22Rv1 (cell line): ENCODE measurements around the gene PHYKPL.

Experiments
- H3K27ac ChIP-seq: fragments of 450-650 bp; 2 replicates; pipeline ENCODE4 v1.5.1; 2017
- ZFX ChIP-seq: fragments of 450-650 bp; IDR thresholded peaks from 2 replicates; pipeline ENCODE4 v1.6.1; 2017; ENCODE audit warnings: antibody characterized with exemption, borderline replicate concordance
- TF ChIP-seq, protein P1 (sequence below): fragments of 450-650 bp; IDR thresholded peaks from 2 replicates; pipeline ENCODE4 v1.5.1; 2017; ENCODE audit warnings: mild to moderate bottlenecking

The PHYKPL gene

DNA sequence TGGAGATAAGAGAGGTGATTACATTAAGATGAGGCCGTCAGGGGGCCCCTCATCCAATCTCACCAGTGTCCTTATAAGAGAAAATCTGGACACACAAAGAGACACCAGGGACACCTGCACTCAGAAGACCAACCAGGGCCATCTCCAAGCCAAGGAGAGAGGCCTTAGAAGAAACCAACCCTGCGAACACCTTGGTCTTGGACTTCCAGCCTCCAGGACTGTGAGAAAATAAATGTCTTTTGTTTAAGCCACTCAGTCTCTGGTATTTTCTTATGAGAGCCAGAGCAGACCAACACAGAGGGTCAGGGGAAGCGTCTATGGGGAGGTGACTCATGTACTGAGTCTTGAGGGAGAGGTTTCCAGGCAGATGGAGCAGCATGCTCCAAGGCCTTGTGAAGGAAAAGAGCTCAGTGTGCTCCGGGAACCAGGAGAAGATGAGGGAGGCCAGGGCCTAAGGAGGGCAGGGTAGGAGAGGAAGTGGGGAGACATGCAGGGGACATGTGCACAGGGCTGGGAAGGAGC is 5.4 kb downstream of the PHYKPL start:
- TF ChIP-seq, protein P1, sequence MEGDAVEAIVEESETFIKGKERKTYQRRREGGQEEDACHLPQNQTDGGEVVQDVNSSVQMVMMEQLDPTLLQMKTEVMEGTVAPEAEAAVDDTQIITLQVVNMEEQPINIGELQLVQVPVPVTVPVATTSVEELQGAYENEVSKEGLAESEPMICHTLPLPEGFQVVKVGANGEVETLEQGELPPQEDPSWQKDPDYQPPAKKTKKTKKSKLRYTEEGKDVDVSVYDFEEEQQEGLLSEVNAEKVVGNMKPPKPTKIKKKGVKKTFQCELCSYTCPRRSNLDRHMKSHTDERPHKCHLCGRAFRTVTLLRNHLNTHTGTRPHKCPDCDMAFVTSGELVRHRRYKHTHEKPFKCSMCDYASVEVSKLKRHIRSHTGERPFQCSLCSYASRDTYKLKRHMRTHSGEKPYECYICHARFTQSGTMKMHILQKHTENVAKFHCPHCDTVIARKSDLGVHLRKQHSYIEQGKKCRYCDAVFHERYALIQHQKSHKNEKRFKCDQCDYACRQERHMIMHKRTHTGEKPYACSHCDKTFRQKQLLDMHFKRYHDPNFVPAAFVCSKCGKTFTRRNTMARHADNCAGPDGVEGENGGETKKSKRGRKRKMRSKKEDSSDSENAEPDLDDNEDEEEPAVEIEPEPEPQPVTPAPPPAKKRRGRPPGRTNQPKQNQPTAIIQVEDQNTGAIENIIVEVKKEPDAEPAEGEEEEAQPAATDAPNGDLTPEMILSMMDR: no peak
- TF ChIP-seq ZFX: no peak
- no peak overlapping the region for H3K27ac ChIP-seq

DNA sequence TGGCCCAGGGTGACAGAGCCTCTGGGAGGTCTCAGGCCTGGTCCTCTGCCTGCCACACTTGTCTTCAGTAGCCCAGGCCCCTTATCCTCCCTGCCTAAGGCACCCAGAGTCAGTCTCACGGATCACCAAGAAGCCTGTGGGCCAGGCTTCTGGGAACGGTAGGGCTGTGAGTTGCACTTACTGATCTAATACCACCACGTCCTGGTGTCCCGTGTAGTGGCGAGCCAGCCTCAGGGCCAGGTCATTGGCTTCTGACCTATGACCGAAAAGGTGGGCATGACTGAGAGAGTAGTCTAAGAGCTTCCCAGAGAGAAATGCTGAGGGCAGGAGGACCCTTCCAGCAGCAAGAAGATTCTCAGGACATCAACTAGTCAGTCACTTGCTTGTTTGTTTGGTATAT is 7.4 kb downstream of the PHYKPL start:
- H3K27ac ChIP-seq: no peak overlapping the region

DNA sequence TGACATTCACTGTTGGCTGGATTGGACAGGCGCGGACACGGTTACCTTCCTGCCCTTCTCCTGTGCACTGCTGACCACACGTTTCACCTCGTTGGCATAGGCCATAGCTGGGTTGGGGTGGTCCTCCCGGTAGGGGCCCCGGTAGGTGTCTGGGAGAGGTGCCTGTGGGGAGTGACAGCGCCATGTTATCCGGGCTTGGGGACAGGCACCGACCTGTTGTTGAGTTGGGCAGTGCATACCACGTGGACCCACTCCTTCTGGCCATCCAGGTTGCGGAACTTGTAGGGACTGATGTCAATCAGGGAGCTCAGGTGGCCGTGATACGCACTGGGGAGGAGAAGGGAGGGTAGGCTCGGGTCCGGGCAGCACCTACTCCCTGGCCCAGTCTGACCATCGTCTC is 8.2 kb downstream of the PHYKPL start:
- TF ChIP-seq ZFX: no peak
- TF ChIP-seq, protein P1: no peak
- no peak overlapping the region for H3K27ac ChIP-seq

More for the DNA sequence above, 7.4 kb downstream of the PHYKPL start:
- TF ChIP-seq ZFX: no peak
- TF ChIP-seq, protein P1: no peak

DNA sequence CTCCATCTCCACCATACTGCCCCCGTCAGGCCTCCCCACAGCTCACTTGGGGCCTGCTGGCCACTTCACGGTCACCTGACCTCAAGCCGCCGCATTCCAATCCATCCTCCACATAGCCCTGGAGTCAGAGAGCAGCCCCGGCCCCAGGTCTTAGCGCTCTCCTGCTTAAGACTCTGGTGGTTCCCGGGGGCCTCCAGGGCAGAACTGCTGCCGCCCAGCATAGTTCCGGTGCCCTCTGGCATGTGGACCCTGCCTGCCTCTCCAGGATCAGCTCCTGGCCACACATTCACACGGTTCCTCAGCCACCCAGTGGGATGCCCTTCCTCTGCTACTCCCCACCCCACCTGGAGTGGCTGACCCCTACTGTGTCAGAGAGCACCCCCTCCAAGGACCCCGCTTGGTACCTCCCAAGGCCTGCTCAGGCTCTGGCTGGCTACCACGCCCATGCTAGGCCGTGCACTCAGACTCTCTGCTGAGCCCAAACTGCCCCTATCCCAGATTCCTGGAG is 8.7 kb downstream of the PHYKPL start:
- H3K27ac ChIP-seq: no peak overlapping the region
- TF ChIP-seq, protein P1: no peak
- no peak for TF ChIP-seq ZFX

DNA sequence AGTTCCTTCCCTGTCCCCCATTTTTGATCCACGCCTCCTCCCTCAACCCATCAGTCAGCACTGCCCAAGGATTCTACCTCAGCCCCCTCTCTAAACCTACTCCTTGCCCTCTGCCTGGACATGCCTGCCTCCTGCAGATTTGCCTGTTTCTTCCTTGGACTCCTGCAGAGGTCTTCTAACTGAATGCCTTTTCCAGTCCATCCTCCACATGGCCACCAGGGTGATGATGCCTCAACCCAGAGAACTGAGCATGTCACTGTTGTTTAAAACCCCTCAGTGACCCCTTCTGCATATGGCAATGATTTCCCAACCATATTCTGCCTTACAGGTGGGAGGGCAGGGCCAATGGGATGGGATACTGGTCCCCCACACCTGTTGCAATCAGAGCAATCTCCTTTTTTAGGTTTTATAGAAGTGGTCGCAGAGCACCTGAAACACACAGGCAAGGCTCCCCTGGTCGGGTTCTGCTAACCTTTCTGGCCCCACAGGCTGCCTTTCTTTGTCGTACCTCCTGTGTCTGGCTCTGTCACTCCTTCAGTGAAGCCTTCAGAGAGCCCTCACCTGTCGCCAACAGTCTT is 9.3 kb downstream of the PHYKPL start:
- no peak for TF ChIP-seq ZFX
- TF ChIP-seq, protein P1: no peak
- H3K27ac ChIP-seq: no peak overlapping the region

DNA sequence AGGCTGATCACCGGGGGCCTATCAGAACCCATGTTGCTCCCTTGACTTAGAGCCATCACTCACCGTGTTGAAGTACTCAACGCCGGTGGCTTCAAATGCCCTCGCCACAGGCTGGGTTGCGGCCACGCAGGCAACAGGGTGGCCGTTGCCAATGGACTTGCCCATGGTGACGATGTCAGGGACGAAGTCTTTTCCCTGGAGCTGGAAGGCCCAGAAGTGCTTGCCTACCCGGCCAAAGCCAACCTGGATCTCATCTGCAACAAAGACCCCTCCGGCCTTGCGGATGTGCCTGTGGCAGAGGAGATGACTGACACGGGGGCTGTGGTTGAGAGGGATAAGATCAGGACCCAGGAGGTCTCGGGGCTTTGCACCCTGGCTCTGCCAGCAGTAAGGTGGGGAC is 10.3 kb downstream of the PHYKPL start:
- TF ChIP-seq, protein P1: no peak
- no peak for TF ChIP-seq ZFX
- no peak overlapping the region for H3K27ac ChIP-seq

DNA sequence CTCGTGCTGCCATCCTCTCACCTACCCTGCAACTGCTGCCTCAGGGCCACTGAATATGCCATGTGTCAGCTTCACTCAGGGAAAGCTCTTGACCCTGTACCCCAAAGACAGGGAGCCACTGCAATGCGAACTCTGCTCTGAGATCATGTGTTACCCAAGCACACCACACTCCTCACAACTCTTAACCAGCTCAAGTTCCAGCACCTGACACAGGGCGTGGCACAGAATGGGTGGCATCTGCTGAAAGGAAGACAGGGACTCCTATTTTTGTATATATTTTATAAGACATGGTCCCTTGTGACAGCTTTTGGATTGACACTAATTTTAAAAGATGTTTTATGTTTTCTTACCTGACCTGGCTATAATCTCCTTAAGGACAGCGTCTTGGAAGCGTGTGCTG is 10.7 kb downstream of the PHYKPL start:
- no peak for TF ChIP-seq ZFX
- TF ChIP-seq, protein P1: no peak
- no peak overlapping the region for H3K27ac ChIP-seq
